ENCODE results near the gene PLD4. TPM values are rescaled to one million over a fixed set of nuclear protein-coding genes. Genes with fewer than 3 reads are reported as not detected.
"Not testable (repeated sequence)": the region's sequence is repeated elsewhere in the genome, so short reads cannot be mapped to it uniquely, and the experiment has no call there.

PLD4 gene
- total and polyA plus RNA-seq, 2 of the 8 experiments (the other 6 are each of a cell fraction or from before 2014, with no cell fraction given), result 0.05 TPM; not detected in 1

GRCh38 chr14:104944436-104945205 lies 19.9 kb downstream of the PLD4 start:
- H3K27ac ChIP-seq (ENCODE audit: low read depth, low read length); H2BK120ac ChIP-seq (replicated peaks; ENCODE audit: low read depth, low read length); H3K79me2 ChIP-seq (ENCODE audit: control insufficient read depth in 1 of 2, insufficient read depth in 2 of 2, low read length in 2 of 2); H3K23ac ChIP-seq (ENCODE audit: insufficient read length); H4K8ac ChIP-seq (ENCODE audit: extremely low read depth, insufficient read depth, low read length); H4K5ac ChIP-seq (ENCODE audit: insufficient read length, low read depth, low read length); H3K9ac ChIP-seq (replicated peaks in 1 of 4; ENCODE audit: extremely low read depth in 1 of 4, low read depth in 3 of 4, low read length in 3 of 4); H3K4me3 ChIP-seq (ENCODE audit: extremely low read depth in 1 of 4, insufficient read depth in 2 of 4, low read depth in 3 of 4, low read length in 4 of 4); H4K20me1 ChIP-seq (replicated peaks in 1 of 2; ENCODE audit: control insufficient read depth in 1 of 2, insufficient read depth in 2 of 2, low read length in 2 of 2); H3K23me2 ChIP-seq (ENCODE audit: low read depth, low read length); H3K4me1 ChIP-seq (replicated peaks in 1 of 4; ENCODE audit: control insufficient read depth in 3 of 4, insufficient read depth in 4 of 4, low read length in 3 of 4); H2BK15ac ChIP-seq (ENCODE audit: low read length); POLR2A ChIA-PET (ENCODE audit: partially characterized antibody); FAIRE-seq; H3K36me3 ChIP-seq (ENCODE audit: control insufficient read depth in 2 of 4, insufficient read depth in 4 of 4, low read length in 3 of 4); H3K56ac ChIP-seq (replicated peaks; ENCODE audit: insufficient read length, low read depth, low read length); H3K79me1 ChIP-seq (ENCODE audit: low read depth, low read length); H2BK20ac ChIP-seq (ENCODE audit: low read length); H3K27me3 ChIP-seq (replicated peaks in 1 of 4; ENCODE audit: control insufficient read depth in 3 of 4, extremely low read depth in 1 of 4, insufficient read depth in 3 of 4, low read length in 3 of 4); H3K18ac ChIP-seq (ENCODE audit: extremely low read depth, low read length); H2BK5ac ChIP-seq (ENCODE audit: low read depth, low read length); H3K4ac ChIP-seq (replicated peaks; ENCODE audit: insufficient read length, low read depth, low read length); H2AK5ac ChIP-seq (ENCODE audit: low read depth, low read length); H2BK12ac ChIP-seq (ENCODE audit: low read depth, low read length); H2AFZ ChIP-seq (ENCODE audit: low read length); H3K14ac ChIP-seq (ENCODE audit: insufficient read length); H3K4me2 ChIP-seq (ENCODE audit: insufficient read depth in 1 of 2, low read depth in 2 of 2, low read length in 2 of 2); H4K91ac ChIP-seq (replicated peaks; ENCODE audit: insufficient read length, low read length); DNase-seq (ENCODE audit: low read depth in 1 of 2, low spot score in 2 of 2): not testable (repeated sequence)
- WGBS, 2 experiments (ENCODE audit: extremely low coverage in 1 of 2, insufficient coverage in 1 of 2, insufficient read length in 1 of 2, insufficient replicate concordance in 2 of 2, low coverage in 1 of 2, low lambda C conversion rate in 2 of 2, missing lambda C conversion rate in 1 of 2), result 86% methylated on average over 27 of the region's 29 CpGs; no CpG with 5 or more reads in 1 of the 2 experiments
- CTCF ChIA-PET (ENCODE audit: partially characterized antibody), result interaction anchor here (0.5 to 0.6 kb wide), 2 partner anchors 76 to 88 kb away, joined by 3 read pairs; no protein-coding TSS in a partner anchor
- peaks cover 0 to 65% of the 10 kb centered on the region in 2 experiments; a peak in 1 of 4 replicates for H3K9me3 ChIP-seq (ENCODE audit: insufficient read depth in 2 of 2, low read depth in 1 of 2, low read length in 1 of 2)

All from H1 (cell line).